MM.1S (cell line): Measurements from ENCODE around the gene IFI30.

Source experiments
- DNase-seq: peaks from one replicate; pipeline ENCODE4 v3.0.0-alpha.2; 2015
- H2AFZ ChIP-seq: fragments of 300-600 bp; sonication (generic); 2 replicates; pipeline ENCODE4 v1.6.0; 2016; ENCODE audit warnings: antibody characterized with exemption, low read length
- H3F3A ChIP-seq: fragments of 300-600 bp; sonication (generic); 2 replicates; pipeline ENCODE4 v1.6.1; 2016; ENCODE audit warnings: mild to moderate bottlenecking, antibody characterized with exemption, low read length, moderate library complexity, mixed read lengths; ENCODE audit not compliant: insufficient read depth
- H3K27ac ChIP-seq: fragments of 300-600 bp; sonication (generic); 2 replicates; pipeline ENCODE4 v1.5.1; 2016; ENCODE audit warnings: mild to moderate bottlenecking, low read length
- H3K27me3 ChIP-seq: fragments of 300-600 bp; sonication (generic); replicated peaks from 2 replicates; pipeline ENCODE4 v1.6.0; 2016; ENCODE audit warnings: low read length; ENCODE audit not compliant: insufficient read depth
- H3K36me3 ChIP-seq: fragments of 300-600 bp; sonication (generic); replicated peaks from 2 replicates; pipeline ENCODE4 v1.6.1; 2016; ENCODE audit warnings: mild to moderate bottlenecking, low read length, mixed read lengths; ENCODE audit not compliant: insufficient read depth
- H3K4me1 ChIP-seq: fragments of 300-600 bp; sonication (generic); 2 replicates; pipeline ENCODE4 v1.6.1; 2016; ENCODE audit warnings: low read length, mixed read lengths
- H3K4me2 ChIP-seq: fragments of 300-600 bp; sonication (generic); 2 replicates; pipeline ENCODE4 v1.6.0; 2016; ENCODE audit warnings: low read depth, low read length
- H3K4me3 ChIP-seq: fragments of 300-600 bp; sonication (generic); 2 replicates; pipeline ENCODE4 v1.5.1; 2016; ENCODE audit warnings: low read length, mixed read lengths
- H3K79me2 ChIP-seq: fragments of 300-600 bp; sonication (generic); 2 replicates; pipeline ENCODE4 v1.6.1; 2016; ENCODE audit warnings: mixed run types, low read length, mixed read lengths
- H3K9ac ChIP-seq: fragments of 300-600 bp; sonication (generic); 2 replicates; pipeline ENCODE4 v1.6.1; 2016; ENCODE audit warnings: low read length, mixed read lengths
- H3K9me2 ChIP-seq: fragments of 300-600 bp; sonication (generic); replicated peaks from 2 replicates; pipeline ENCODE4 v1.6.1; 2016; ENCODE audit warnings: mild to moderate bottlenecking, low read length, mixed read lengths; ENCODE audit not compliant: insufficient read depth
- H3K9me3 ChIP-seq: fragments of 300-600 bp; sonication (generic); replicated peaks from 2 replicates; pipeline ENCODE4 v1.6.1; 2016; ENCODE audit warnings: mild to moderate bottlenecking, low read length, mixed read lengths; ENCODE audit not compliant: insufficient read depth
- H4K20me1 ChIP-seq: fragments of 300-600 bp; sonication (generic); 2 replicates; pipeline ENCODE4 v1.6.1; 2016; ENCODE audit warnings: mild to moderate bottlenecking, low read length, moderate library complexity, mixed read lengths; ENCODE audit not compliant: insufficient read depth
- CTCF ChIP-seq: fragments of 300-600 bp; sonication (generic); IDR thresholded peaks from 2 replicates; pipeline ENCODE4 v1.5.1; 2016; ENCODE audit warnings: antibody characterized with exemption, low read length, mixed read lengths
- EZH2 ChIP-seq: fragments of 300-600 bp; sonication (generic); optimal IDR thresholded peaks from 2 replicates; pipeline ENCODE3; 2017; ENCODE audit warnings: low read depth, mild to moderate bottlenecking, antibody characterized with exemption, low read length, mixed read lengths
- EZH2phosphoT487 ChIP-seq: fragments of 300-600 bp; sonication (generic); IDR thresholded peaks from 2 replicates; pipeline ENCODE4 v1.6.1; 2018; ENCODE audit warnings: antibody characterized with exemption, low read length

The IFI30 gene

GRCh38 chr19:18159810-18160209 lies 13.8 kb upstream of the IFI30 start:
- Histone ChIP-seq H3K4me1 (peaks cover 4% of the 10 kb centered on the region), H3K9me3 (no peaks in the 10 kb centered on the region), H3K4me3 (no peak overlapping the region), H3K9me2 (no peaks in the 10 kb centered on the region), H2AFZ (no peak overlapping the region), H3F3A (peaks cover 5% of the 10 kb centered on the region; the same call in 1 of the 2 replicates), H3K27me3 (no peaks in the 10 kb centered on the region), H3K9ac (no peak overlapping the region), H3K27ac (no peak overlapping the region), H4K20me1 (no peaks in the 10 kb centered on the region), H3K36me3 (no peaks in the 10 kb centered on the region), H3K79me2 (peaks cover 4% of the 10 kb centered on the region; the same call in 1 of the 2 replicates), H3K4me2 (no peak overlapping the region)
- TF ChIP-seq EZH2phosphoT487 = no peak
- TF ChIP-seq CTCF = no peak
- TF ChIP-seq EZH2 = no peak
- DNase-seq = no peak

GRCh38 chr19:18160493-18160970 lies 13.1 kb upstream of the IFI30 start:
- Histone ChIP-seq H3K27ac (no peak overlapping the region), H3K4me1 (peaks cover 4% of the 10 kb centered on the region), H2AFZ (peak overlapping the region; percentile 19; the same call in 1 of the 2 replicates), H3K36me3 (no peaks in the 10 kb centered on the region), H3K79me2 (peaks cover under 1% of the 10 kb centered on the region; the same call in 1 of the 2 replicates), H3K9me3 (no peaks in the 10 kb centered on the region), H3K4me3 (peak overlapping the region; percentile 28; the same call in 1 of the 2 replicates), H3K9me2 (no peaks in the 10 kb centered on the region), H3K4me2 (peak overlapping the region; percentile 49), H3K27me3 (no peaks in the 10 kb centered on the region), H4K20me1 (no peaks in the 10 kb centered on the region), H3F3A (peaks cover 5% of the 10 kb centered on the region; the same call in 1 of the 2 replicates), H3K9ac (peak overlapping the region; percentile 61)
- no peak for DNase-seq
- no peak for TF ChIP-seq CTCF

GRCh38 chr19:18160971-18161635 lies 12.5 kb upstream of the IFI30 start:
- H3K4me1 ChIP-seq = peaks cover 4% of the 10 kb centered on the region
- no peaks in the 10 kb centered on the region for H3K36me3 ChIP-seq
- H3K27ac ChIP-seq = no peak overlapping the region
- no peaks in the 10 kb centered on the region for H3K27me3 ChIP-seq
- H3K9ac ChIP-seq = peak overlapping the region; percentile 61
- H3F3A ChIP-seq = peaks cover 5% of the 10 kb centered on the region; the same call in 1 of the 2 replicates
- TF ChIP-seq EZH2phosphoT487 = no peak
- peak; percentile 14; the same call in 1 of the 2 replicates for TF ChIP-seq CTCF
- no peaks in the 10 kb centered on the region for H3K79me2 ChIP-seq
- no peaks in the 10 kb centered on the region for H4K20me1 ChIP-seq
- H2AFZ ChIP-seq = peak overlapping the region; percentile 61; the same call in 1 of the 2 replicates
- H3K9me2 ChIP-seq = no peaks in the 10 kb centered on the region
- DNase-seq = peak; percentile 70
- H3K4me2 ChIP-seq = peak overlapping the region; percentile 69
- peak overlapping the region; percentile 40; the same call in 1 of the 2 replicates for H3K4me3 ChIP-seq
- H3K9me3 ChIP-seq = no peaks in the 10 kb centered on the region
